Superior temporal gyrus (tissue), 1 donor: ENCODE measurements around the gene VCP.

Experiments used
- DNase-seq: peaks from one replicate; pipeline ENCODE4 v3.0.0-alpha.2; 2016; ENCODE audit errors: extremely low spot score

The VCP gene

DNA sequence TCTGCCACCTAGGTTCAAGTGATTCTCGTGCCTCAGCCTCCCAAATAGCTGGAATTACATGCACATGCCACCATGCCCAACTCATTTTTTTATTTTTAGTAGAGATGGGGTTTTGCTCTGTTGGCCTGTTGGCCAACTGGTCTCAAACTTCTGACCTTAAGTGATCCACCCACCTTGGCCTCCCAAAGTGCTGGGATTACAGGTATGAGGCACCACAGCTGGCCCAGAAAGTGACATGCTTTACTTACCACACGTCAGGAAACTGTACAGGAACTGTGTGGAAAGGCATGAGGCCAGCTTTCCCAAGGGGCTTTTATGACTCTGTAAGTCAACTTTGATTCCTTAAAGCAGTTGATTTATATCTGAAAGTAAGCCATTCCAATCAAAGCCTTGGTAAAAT lies 57.9 kb downstream of the VCP start:
- no peak for DNase-seq

- no peak for DNase-seq
Observed at GRCh38 chr9:35010351-35010958, 62.0 kb downstream of the VCP start.
